Measurements from ENCODE around the gene MAPKAP1.

The MAPKAP1 gene

GRCh38 chr9:125423964-125424363 is 283.0 kb downstream of the MAPKAP1 start:
- no peaks in the 10 kb centered on the region for H3K36me3 ChIP-seq (ENCODE audit: insufficient read depth, low read length)
- no peak overlapping the region for H3K4me3 ChIP-seq (ENCODE audit: low read depth, low read length, poor library complexity, severe bottlenecking)
- H4K20me1 ChIP-seq (ENCODE audit: insufficient read depth, low read length): no peaks in the 10 kb centered on the region
- H3K9me3 ChIP-seq (ENCODE audit: low read length): no peaks in the 10 kb centered on the region
- H3K9me2 ChIP-seq (ENCODE audit: low read depth, low read length): no peaks in the 10 kb centered on the region
- H3K4me2 ChIP-seq (ENCODE audit: low read length): no peak overlapping the region
- H2AFZ ChIP-seq (ENCODE audit: low read length): no peak overlapping the region
- TF ChIP-seq, protein P1, sequence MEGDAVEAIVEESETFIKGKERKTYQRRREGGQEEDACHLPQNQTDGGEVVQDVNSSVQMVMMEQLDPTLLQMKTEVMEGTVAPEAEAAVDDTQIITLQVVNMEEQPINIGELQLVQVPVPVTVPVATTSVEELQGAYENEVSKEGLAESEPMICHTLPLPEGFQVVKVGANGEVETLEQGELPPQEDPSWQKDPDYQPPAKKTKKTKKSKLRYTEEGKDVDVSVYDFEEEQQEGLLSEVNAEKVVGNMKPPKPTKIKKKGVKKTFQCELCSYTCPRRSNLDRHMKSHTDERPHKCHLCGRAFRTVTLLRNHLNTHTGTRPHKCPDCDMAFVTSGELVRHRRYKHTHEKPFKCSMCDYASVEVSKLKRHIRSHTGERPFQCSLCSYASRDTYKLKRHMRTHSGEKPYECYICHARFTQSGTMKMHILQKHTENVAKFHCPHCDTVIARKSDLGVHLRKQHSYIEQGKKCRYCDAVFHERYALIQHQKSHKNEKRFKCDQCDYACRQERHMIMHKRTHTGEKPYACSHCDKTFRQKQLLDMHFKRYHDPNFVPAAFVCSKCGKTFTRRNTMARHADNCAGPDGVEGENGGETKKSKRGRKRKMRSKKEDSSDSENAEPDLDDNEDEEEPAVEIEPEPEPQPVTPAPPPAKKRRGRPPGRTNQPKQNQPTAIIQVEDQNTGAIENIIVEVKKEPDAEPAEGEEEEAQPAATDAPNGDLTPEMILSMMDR (IDR thresholded peaks at IDR 0.05; ENCODE audit: low read length): no peak
- TF ChIP-seq EZH2 (IDR thresholded peaks at IDR 0.05; ENCODE audit: borderline replicate concordance, low read length): no peak
- peaks cover 5% of the 10 kb centered on the region; the same call in 1 of the 2 replicates for H3K27me3 ChIP-seq (ENCODE audit: insufficient read depth, low read length)
- no peak overlapping the region for H3K9ac ChIP-seq (ENCODE audit: low read length)
- peaks cover 8% of the 10 kb centered on the region for H3K4me1 ChIP-seq (ENCODE audit: insufficient read depth, low read length, severe bottlenecking)
- no peaks in the 10 kb centered on the region for H3K79me2 ChIP-seq (ENCODE audit: insufficient read depth, low read length)
- no peaks in the 10 kb centered on the region for H3F3A ChIP-seq (ENCODE audit: insufficient read depth, low read length)
- H3K27ac ChIP-seq (ENCODE audit: low read depth, low read length, poor library complexity, severe bottlenecking): no peak overlapping the region

DNA sequence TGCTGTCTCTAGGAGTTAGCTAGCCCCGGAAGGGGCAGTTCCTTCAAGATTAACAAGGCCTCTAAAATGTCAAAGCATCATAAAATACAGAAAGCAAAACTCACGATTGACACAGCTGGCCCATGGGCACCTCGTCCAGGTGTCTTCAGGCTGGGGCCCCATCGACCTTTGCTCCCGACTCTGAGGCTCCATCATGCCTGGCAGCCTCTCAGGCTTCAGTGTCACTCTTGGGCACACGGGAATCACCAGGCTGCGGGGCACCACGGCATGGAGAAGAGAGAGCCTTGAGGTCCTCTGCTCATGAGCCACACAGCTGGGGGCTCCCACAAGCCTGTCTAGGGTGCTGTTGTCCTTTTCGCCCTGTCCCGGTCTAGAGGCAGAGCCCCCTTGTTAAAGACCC is 284.2 kb downstream of the MAPKAP1 start:
- Histone ChIP-seq H3K4me2 (ENCODE audit: low read length) (no peak overlapping the region), H3K27me3 (ENCODE audit: insufficient read depth, low read length) (peaks cover 5% of the 10 kb centered on the region; the same call in 1 of the 2 replicates), H3K9ac (ENCODE audit: low read length) (no peak overlapping the region), H3K36me3 (ENCODE audit: insufficient read depth, low read length) (no peaks in the 10 kb centered on the region), H2AFZ (ENCODE audit: low read length) (no peak overlapping the region), H3K4me3 (ENCODE audit: low read depth, low read length, poor library complexity, severe bottlenecking) (no peak overlapping the region), H4K20me1 (ENCODE audit: insufficient read depth, low read length) (no peaks in the 10 kb centered on the region), H3K27ac (ENCODE audit: low read depth, low read length, poor library complexity, severe bottlenecking) (no peak overlapping the region), H3F3A (ENCODE audit: insufficient read depth, low read length) (no peaks in the 10 kb centered on the region), H3K4me1 (ENCODE audit: insufficient read depth, low read length, severe bottlenecking) (no peaks in the 10 kb centered on the region), H3K9me3 (ENCODE audit: low read length) (no peaks in the 10 kb centered on the region), H3K79me2 (ENCODE audit: insufficient read depth, low read length) (no peaks in the 10 kb centered on the region), H3K9me2 (ENCODE audit: low read depth, low read length) (no peaks in the 10 kb centered on the region)
- TF ChIP-seq EZH2 (IDR thresholded peaks at IDR 0.05; ENCODE audit: borderline replicate concordance, low read length): no peak
- TF ChIP-seq, protein P1 (IDR thresholded peaks at IDR 0.05; ENCODE audit: low read length): no peak

DNA sequence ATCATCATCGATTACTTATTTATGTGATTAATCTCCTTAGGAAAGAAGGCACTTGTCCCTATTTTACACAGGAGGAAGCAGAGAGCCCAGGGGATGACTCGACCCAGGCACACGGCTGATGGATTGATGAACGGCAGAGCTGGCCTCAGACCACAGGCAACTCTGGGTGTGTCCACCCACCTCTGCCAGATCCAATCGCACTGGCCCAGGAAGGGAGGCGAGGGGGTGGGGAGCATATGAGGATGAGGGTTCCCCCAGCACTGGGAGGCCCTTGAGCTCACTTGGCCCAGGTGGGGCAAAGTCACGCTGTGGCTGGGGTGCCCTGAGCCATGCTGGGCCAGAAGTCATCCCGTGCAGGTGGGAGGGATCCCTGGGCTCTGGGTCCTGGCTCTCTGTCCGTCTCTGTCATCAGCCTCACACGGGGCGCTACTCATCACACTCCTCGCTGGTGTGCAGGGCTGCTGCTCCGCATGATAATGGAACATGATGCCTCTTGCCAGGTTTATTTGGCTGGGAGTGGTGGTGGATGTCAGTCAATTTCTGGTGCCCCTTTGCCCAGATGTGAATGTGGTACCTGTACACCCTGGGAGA is 285.3 kb downstream of the MAPKAP1 start:
- Histone ChIP-seq H3K4me3 (ENCODE audit: low read depth, low read length, poor library complexity, severe bottlenecking) (no peak overlapping the region), H3K79me2 (ENCODE audit: insufficient read depth, low read length) (no peaks in the 10 kb centered on the region), H3K9ac (ENCODE audit: low read length) (no peak overlapping the region), H3K36me3 (ENCODE audit: insufficient read depth, low read length) (no peaks in the 10 kb centered on the region), H4K20me1 (ENCODE audit: insufficient read depth, low read length) (no peaks in the 10 kb centered on the region), H3F3A (ENCODE audit: insufficient read depth, low read length) (no peaks in the 10 kb centered on the region), H3K9me3 (ENCODE audit: low read length) (no peaks in the 10 kb centered on the region), H3K4me1 (ENCODE audit: insufficient read depth, low read length, severe bottlenecking) (no peaks in the 10 kb centered on the region), H3K27me3 (ENCODE audit: insufficient read depth, low read length) (peaks cover 5% of the 10 kb centered on the region; the same call in 1 of the 2 replicates), H3K9me2 (ENCODE audit: low read depth, low read length) (no peaks in the 10 kb centered on the region), H3K27ac (ENCODE audit: low read depth, low read length, poor library complexity, severe bottlenecking) (no peak overlapping the region), H2AFZ (ENCODE audit: low read length) (no peak overlapping the region), H3K4me2 (ENCODE audit: low read length) (no peak overlapping the region)
- TF ChIP-seq, protein P1 (IDR thresholded peaks at IDR 0.05; ENCODE audit: low read length): no peak
- TF ChIP-seq EZH2 (IDR thresholded peaks at IDR 0.05; ENCODE audit: borderline replicate concordance, low read length): no peak
